HFF-Myc (cell line): ENCODE results near the gene CDKN2B-AS1.

Experiments used
- DNase-seq: peaks from one replicate; pipeline ENCODE4 v3.0.0-alpha.2; 2011; ENCODE audit warnings: low read depth; ENCODE audit errors: extremely low read depth
- H3K4me3 ChIP-seq: replicated peaks from 2 replicates; pipeline ENCODE4 v1.5.1; 2011; ENCODE audit warnings: low read depth, mild to moderate bottlenecking, control low read depth, low read length
- CTCF ChIP-seq: IDR thresholded peaks from 2 replicates; pipeline ENCODE4 v1.5.1; 2012; ENCODE audit warnings: mild to moderate bottlenecking, low read depth, low read length, control low read depth; ENCODE audit errors: missing control alignments

Gene CDKN2B-AS1

GRCh38 chr9:22117511-22118384 is 123.2 kb downstream of the CDKN2B-AS1 start:
- no peak for DNase-seq
- H3K4me3 ChIP-seq = no peak overlapping the region
- TF ChIP-seq CTCF = no peak

GRCh38 chr9:22118810-22119521 is 124.4 kb downstream of the CDKN2B-AS1 start:
- DNase-seq = no peak
- H3K4me3 ChIP-seq = no peak overlapping the region
- TF ChIP-seq CTCF = no peak

- DNase-seq = no peak
- TF ChIP-seq CTCF = peak; percentile 45
These were observed 125.0 kb downstream of the CDKN2B-AS1 start for GRCh38 chr9:22119522-22120158.

GRCh38 chr9:22120159-22120549 is 125.6 kb downstream of the CDKN2B-AS1 start:
- no peak for TF ChIP-seq CTCF
- no peak for DNase-seq

More at GRCh38 chr9:22119522-22120158, 125.0 kb downstream of the CDKN2B-AS1 start:
- H3K4me3 ChIP-seq = no peak overlapping the region

GRCh38 chr9:22120595-22120994 is 126.0 kb downstream of the CDKN2B-AS1 start:
- no peak for DNase-seq
- no peak for TF ChIP-seq CTCF
- H3K4me3 ChIP-seq = no peak overlapping the region

More at GRCh38 chr9:22120159-22120549, 125.6 kb downstream of the CDKN2B-AS1 start:
- H3K4me3 ChIP-seq = no peak overlapping the region

- no peak overlapping the region for H3K4me3 ChIP-seq
- TF ChIP-seq CTCF = no peak
- DNase-seq = no peak
These were observed 129.8 kb downstream of the CDKN2B-AS1 start for GRCh38 chr9:22124263-22125011.
